ENCODE data around the gene PCDHGA5. TPM values are rescaled to one million over a fixed set of nuclear protein-coding genes. Genes with fewer than 3 reads are reported as not detected.
"Not testable (repeated sequence)": the region's sequence is repeated elsewhere in the genome, so short reads cannot be mapped to it uniquely, and the experiment has no call there.

PCDHGA5 gene
- total RNA-seq, 1 donor from 2014 or later: 0.63 TPM

- no peak for DNase-seq (ENCODE audit: low read depth)
- peak within 1 kb of the TSS; percentile 56 for H3K4me3 ChIP-seq (ENCODE audit: low read depth, low read length)
- TF ChIP-seq CTCF (conservative IDR thresholded peaks at IDR 0.05; ENCODE audit: low read depth, low read length): peak; percentile 43
Measured at GRCh38 chr5:141382469-141383294, 18.7 kb downstream of the PCDHGA5 start, which contains the start of gene PCDHGA7. TSS of gene PCDHGA7 (plus strand) at chr5:141382742. CDS start at chr5:141382900, 158 bp downstream.

DNA sequence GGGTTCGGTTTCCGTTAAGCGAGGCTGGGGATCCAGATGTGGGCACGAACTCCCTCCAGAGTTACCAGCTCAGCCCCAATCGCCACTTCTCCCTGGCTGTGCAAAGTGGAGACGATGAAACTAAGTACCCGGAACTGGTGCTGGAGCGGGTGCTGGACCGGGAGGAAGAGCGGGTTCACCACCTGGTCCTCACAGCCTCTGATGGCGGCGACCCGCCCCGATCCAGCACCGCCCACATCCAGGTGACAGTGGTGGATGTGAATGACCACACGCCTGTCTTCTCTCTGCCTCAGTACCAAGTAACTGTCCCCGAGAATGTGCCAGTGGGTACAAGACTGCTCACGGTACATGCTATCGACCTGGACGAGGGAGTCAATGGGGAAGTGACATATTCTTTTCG, 19.4 kb downstream of the PCDHGA5 start:
- DNase-seq (ENCODE audit: low read depth): no peak
- H3K4me3 ChIP-seq (ENCODE audit: low read depth, low read length): peak overlapping the region; percentile 56
- TF ChIP-seq CTCF (conservative IDR thresholded peaks at IDR 0.05; ENCODE audit: low read depth, low read length): no peak

- no peak for DNase-seq (ENCODE audit: low read depth)
- TF ChIP-seq CTCF (conservative IDR thresholded peaks at IDR 0.05; ENCODE audit: low read depth, low read length): no peak
- no peak overlapping the region for H3K4me3 ChIP-seq (ENCODE audit: low read depth, low read length)
Measured at GRCh38 chr5:141384471-141385267, 20.7 kb downstream of the PCDHGA5 start.

DNA sequence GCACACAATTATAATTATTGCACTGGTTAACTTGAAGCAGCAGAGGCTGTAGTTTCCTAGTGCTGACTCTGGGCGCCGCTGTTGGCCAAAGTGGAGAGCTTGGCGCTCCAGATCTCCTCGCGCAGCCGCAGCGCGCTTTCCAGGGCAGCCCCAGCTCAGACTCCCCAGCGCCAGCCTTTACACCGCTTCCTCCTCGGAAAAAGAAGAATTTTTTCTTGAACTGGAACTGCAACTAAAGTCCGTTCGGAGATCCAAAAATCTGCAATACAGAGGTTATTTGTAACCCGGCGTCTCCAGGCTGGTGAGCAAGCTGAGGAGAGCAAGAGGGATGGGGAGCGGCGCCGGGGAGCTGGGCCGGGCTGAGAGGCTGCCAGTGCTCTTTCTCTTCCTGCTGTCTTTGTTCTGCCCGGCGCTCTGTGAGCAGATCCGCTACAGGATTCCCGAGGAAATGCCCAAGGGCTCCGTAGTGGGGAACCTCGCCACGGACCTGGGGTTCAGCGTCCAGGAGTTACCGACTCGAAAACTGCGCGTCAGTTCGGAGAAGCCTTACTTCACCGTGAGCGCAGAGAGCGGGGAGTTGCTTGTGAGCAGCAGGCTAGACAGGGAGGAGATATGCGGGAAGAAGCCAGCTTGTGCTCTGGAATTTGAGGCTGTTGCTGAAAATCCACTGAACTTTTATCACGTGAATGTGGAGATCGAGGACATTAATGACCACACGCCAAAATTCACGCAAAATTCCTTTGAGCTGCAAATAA, 23.8 kb downstream of the PCDHGA5 start, which contains the start of gene PCDHGB4:
PCDHGB4 (plus strand) TSS at position 142 of the 755 bp plus-strand sequence; CDS start at position 329, 187 bp downstream.
- peak within 1 kb of the TSS; percentile 43 for H3K4me3 ChIP-seq (ENCODE audit: low read depth, low read length)
- peak; percentile 54 for TF ChIP-seq CTCF (conservative IDR thresholded peaks at IDR 0.05; ENCODE audit: low read depth, low read length)

DNA sequence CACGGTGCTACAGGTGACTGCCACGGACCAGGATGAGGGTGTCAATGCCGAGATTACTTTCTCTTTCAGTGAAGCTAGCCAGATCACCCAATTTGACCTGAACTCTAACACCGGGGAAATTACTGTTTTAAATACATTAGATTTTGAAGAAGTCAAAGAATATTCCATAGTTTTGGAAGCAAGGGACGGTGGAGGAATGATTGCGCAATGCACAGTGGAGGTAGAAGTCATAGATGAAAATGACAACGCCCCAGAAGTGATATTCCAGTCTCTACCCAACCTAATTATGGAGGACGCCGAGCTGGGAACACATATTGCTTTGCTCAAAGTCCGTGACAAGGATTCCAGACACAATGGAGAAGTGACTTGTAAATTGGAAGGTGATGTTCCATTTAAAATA, 24.7 kb downstream of the PCDHGA5 start:
- H3K4me3 ChIP-seq (ENCODE audit: low read depth, low read length): no peak overlapping the region
- no peak for DNase-seq (ENCODE audit: low read depth)
- no peak for TF ChIP-seq CTCF (conservative IDR thresholded peaks at IDR 0.05; ENCODE audit: low read depth, low read length)

More for the DNA sequence above, 23.8 kb downstream of the PCDHGA5 start, which contains the start of gene PCDHGB4:
- not testable (repeated sequence) for DNase-seq (ENCODE audit: low read depth)

Data from epithelial cell of proximal tubule (primary cell).